ENCODE measurements around the gene CHRM1.
"Not testable (repeated sequence)": the region's sequence is repeated elsewhere in the genome, so short reads cannot be mapped to it uniquely, and the experiment has no call there.

The CHRM1 gene, protein sequence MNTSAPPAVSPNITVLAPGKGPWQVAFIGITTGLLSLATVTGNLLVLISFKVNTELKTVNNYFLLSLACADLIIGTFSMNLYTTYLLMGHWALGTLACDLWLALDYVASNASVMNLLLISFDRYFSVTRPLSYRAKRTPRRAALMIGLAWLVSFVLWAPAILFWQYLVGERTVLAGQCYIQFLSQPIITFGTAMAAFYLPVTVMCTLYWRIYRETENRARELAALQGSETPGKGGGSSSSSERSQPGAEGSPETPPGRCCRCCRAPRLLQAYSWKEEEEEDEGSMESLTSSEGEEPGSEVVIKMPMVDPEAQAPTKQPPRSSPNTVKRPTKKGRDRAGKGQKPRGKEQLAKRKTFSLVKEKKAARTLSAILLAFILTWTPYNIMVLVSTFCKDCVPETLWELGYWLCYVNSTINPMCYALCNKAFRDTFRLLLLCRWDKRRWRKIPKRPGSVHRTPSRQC

DNA sequence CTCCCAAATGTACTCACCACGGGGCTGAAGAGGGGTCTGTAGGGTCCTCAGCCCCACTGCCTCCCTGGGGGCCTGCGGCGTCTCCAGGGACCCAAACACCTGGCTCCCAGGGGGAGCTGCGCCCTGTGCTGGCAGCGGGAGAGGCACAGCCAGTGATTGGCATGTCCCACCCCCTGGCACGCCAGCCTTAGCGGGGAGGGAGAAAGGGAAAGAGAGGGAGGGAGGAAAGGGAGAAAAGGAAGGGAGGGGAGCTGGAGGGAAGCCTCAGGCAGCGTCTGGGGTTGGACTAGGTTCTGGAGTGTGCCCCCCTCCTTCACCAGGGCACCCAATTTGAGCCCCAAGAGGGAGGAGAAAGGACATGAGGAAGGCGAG lies at the start of gene CHRM1:
Gene CHRM1, minus strand, starts transcription at position 163 of the 372 bp plus-strand sequence. CDS start 10,263 bp downstream, outside the sequence.
- intact Hi-C loops (cut with DNase I) = no loop called here
- DNase-seq = peak; percentile 45 to 94 (median 82)

DNA sequence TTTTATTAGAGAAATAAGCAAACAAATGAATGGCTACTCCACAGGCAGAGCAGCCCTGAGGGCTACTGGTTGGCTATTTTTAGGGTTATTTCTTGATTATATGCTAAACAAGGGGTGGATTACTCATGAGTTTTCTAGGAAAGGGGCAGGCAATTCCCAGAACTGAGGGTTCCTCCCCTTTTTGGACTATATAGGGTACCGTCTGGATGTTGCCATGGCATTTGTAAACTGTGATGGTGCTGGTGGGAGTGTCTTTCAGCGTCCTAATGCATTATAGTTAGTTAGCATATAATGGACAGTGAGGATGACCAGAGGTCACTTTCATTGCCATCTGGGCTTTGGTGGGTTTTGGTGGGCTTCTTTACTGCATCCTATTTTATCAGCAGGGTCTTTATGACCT lies 44.4 kb upstream of the CHRM1 start:
- intact Hi-C loops (cut with DNase I) = no loop called here
- no peak for DNase-seq

DNA sequence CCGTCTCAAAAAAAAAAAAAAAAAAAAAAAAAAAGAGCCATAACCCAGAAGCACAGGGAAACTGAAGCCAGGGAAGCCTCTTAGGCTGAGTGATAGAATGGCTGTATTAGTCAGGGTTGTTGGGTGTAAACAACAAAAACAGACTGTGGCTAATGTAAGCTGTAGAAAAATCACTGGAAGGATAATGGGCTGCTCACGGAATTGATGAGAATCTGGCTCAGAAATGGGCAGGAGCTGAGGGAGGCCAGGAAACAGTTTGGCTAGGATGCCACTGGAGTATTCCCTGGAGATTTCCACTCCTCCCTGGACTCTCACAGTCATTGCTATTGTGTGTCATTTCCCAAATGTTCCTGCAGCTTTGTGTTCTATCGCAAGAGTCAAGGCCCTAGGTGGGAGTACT lies 41.2 kb upstream of the CHRM1 start:
- peak in 1 of 42 donors; percentile 9 for DNase-seq

DNA sequence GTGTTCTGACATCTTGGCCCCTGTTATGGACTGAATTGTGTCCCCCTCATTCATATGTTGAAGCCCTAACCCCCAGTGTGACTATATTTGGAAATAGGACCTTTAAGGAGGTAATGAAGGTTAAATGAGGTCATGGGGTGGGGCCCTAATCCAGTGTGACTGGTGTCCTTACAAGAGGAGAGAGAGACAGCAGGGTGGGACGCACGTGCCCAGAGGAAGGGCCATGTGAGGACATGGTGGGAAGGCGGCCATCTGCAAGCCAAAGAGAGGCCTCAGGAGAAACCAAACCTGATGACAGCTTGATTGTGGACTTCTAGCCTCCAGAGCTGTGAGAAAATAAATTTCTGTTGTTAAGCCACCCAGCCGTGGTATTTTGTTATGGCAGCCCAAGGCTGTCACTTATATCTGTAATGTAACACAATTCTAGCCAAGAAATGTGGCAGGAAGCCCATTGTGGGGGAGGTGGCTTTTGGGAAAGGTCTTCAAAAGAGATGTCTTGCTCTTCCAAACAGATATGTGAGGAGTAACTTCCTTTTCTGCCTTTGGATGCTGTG lies 39.9 kb upstream of the CHRM1 start:
- intact Hi-C loops (cut with DNase I) = no loop called here
- peak in 1 of 42 donors; percentile 3 for DNase-seq

More for the DNA sequence above, 41.2 kb upstream of the CHRM1 start:
- intact Hi-C loops (cut with DNase I) = no loop called here

DNA sequence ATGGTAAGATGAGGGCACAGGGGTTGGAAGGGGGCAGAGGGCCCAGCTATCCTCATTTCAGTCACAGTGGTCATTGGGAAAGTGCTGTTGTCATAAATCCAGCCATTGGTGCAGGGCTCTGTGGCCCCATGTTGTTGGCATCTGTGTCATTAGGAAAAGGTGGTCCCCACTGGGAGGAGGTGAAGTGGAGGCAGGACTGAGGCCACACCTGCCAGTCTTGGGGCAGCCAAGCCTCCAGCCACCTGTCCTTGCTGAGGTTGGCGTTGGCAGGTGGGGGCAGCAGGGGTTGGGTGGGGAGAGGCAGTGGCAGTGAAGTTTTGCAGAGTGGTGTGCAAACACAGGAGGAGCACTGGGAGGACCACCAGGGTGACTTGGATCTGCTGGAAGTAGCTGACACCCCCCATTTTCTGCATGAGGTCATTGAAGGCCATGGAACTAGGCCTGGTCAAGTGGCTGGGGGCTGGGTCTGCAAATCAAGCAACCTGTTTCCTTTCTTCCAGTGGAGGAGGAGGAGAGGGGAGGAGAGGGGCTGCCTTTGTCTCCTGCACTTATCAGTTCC lies 38.3 kb upstream of the CHRM1 start:
- DNase-seq = no peak
- intact Hi-C loops (cut with DNase I) = no loop called here

DNA sequence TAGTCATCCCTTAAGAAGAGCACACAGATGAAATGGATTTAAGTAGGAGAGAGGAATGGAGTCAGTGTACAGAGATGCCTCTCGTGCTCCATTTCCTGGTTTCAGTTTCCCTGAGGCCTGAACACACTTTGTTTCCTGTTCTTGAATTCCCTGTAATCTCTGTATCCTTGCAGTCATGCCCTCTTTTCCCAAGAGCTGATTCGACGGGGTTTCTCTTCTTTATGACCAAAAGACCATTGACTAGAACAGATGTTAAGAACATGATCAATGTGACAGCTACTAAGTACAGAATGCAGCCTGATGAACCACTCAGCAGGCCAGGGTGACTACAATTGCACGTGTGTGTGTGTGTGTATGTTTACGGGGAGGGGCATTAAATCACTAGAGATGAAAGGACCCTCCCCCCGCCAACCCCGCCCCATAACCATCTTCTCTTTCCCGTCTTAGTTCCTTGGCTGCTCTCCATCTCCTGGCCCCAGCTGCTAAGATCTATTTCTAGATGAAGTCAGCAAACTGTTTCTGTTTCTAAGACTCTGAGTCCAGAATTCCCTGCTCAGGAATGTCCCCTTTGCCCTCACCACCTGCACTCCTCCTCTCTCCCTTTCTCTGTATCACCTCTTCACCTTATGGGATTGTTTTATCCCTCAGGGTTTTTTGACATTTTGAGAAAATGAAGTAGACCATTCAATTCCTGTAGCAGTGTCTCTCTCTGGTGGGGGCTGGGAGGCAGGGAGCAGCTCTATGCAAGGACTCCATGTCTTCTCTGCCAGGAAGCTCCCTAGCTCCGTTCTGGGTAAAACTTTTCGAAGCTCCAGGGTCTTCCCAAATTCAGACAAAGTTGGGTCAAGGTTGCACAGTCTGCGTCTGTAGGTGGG lies 37.6 kb upstream of the CHRM1 start:
- intact Hi-C loops (cut with DNase I) = no loop called here
- no peak for DNase-seq

DNA sequence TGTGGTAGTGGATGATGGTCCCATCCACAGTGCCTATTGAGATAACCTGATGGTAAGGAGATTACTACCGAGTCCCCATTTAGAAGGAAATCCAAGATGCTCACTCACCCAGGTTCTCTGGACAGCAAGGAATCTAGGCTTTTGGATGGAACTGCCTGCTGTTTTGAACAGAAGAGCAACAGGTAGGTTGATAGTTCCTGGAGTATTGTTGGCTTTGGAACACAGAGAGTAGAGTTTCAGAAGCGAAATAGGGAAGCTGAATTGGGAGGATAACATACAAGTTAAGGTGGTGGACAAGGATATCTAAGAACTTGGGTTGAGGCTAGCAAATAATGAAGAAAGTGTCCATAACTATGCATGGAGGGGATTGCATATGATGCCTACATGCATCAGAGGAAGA lies 36.0 kb upstream of the CHRM1 start:
- no peak for DNase-seq
- intact Hi-C loops (cut with DNase I) = no loop called here

DNA sequence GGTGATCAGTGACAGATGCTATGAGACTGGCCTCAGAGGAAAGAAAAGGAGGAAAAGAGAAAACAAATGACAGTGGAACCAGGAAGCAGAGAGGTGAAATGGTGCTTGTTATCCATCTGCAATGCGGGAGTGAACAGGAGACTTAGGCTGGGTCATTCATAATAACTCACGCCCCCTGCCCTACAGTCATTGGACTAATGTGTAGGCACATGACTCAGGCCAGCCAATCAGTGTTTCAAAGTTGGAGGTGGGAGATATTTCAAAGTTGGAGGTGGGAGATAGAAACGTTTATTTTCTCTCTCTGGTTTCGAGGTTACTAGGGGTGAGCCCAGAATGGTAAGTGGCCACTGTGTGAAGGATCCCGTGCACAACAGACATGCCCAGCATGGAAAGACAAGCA lies 33.3 kb upstream of the CHRM1 start:
- peak in 1 of 42 donors; percentile 14 for DNase-seq
- intact Hi-C loops (cut with DNase I) = no loop called here

DNA sequence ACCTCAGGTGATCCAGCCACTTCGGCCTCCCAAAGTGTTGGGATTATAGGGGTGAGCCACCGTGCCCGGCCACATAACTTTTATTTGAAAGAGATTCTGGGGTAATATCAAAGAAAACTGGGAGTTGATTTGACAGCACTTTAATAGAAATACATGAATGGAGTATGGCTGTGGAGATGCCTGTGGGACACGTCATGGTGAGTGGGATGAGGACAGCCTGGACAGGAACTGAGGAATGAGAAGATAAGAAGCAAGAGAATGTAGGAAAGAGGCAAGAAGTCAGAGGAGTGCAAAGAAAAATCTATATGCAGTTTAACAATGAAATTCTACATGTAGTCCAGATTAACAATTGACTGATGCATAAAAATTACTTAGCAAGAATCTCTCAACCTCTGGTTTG lies 32.6 kb upstream of the CHRM1 start:
- DNase-seq = no peak
- intact Hi-C loops (cut with DNase I) = no loop called here

DNA sequence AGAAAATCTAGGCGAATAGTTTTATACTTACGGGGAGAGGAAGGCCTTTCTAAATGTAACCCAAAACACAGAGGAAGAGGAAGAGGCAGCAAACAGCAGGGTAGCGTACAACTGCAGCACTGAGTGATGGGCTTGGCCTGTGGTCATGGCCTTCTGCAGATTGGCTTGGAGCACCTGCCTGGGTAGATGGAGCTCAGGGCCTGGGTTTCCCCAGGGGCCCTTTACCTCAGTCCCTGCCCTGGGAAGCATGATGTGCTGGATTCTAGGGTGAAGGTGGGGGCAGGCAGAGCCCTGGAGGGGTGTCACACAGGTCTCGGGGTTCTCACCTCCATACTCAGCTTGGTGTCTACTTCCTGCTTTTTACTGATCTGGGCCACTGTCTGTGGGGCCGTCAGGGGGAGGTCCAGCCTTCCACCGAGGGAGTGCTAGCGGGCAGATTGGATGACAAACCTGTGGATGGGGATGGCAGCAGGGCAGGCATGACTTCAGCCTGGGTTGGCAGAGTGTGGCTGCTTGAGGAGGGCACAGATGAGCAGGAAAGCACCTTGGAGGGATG lies 27.7 kb upstream of the CHRM1 start:
- DNase-seq = no peak
- intact Hi-C loops (cut with DNase I) = no loop called here

DNA sequence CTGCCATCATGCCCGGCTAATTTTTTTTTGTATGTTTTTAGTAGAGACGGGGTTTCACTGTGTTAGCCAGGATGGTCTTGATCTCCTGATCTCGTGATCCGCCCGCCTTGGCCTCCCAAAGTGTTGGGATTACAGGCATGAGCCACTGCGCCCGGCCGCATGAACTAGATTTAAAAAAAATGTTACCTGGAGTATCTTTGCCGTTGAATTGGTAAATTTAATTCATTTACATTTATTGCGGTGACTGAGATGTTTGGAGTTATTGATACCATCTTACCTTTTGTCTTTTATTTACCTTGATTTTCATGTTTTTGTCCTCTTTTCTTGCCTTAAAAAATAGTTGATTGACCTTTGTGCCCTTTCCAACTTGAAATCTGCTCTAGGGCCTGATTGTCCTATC lies 24.4 kb upstream of the CHRM1 start:
- DNase-seq; intact Hi-C loops (cut with DNase I): not testable (repeated sequence)

DNA sequence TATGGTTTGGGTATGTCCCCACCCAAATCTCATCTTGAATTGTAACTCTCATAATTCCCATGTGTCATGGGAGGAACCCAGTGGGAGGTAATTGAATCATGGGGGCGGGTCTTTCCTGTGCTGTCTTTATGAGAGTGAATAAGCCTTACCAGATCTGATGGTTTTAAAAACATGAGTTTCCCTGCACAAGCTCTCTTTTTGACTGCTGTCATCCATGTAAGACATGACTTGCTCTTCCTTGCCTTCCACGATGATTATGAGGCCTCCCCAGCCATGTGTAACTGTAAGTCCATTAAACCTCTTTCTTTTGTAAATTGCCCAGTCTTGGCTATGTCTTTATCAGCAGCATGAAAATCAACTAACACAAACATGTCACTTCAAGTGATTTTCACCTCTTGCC lies 16.4 kb upstream of the CHRM1 start:
- DNase-seq; intact Hi-C loops (cut with DNase I): not testable (repeated sequence)

DNA sequence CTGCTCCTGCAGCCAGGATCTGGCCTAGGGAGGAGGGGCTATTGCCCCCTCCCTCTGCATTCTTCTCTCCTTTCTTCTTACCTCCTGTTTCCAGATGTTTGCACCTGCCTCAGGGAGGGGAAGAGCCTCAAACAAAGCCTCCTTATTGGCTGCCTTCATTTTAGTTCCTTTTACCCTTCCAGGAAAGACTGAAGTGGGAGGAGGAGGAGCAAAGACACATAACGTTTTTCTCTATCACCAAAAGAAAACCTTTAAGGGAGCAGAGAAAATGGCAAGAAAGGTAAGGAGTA lies 13.3 kb upstream of the CHRM1 start:
- intact Hi-C loops (cut with DNase I) = no loop called here
- no peak for DNase-seq

DNA sequence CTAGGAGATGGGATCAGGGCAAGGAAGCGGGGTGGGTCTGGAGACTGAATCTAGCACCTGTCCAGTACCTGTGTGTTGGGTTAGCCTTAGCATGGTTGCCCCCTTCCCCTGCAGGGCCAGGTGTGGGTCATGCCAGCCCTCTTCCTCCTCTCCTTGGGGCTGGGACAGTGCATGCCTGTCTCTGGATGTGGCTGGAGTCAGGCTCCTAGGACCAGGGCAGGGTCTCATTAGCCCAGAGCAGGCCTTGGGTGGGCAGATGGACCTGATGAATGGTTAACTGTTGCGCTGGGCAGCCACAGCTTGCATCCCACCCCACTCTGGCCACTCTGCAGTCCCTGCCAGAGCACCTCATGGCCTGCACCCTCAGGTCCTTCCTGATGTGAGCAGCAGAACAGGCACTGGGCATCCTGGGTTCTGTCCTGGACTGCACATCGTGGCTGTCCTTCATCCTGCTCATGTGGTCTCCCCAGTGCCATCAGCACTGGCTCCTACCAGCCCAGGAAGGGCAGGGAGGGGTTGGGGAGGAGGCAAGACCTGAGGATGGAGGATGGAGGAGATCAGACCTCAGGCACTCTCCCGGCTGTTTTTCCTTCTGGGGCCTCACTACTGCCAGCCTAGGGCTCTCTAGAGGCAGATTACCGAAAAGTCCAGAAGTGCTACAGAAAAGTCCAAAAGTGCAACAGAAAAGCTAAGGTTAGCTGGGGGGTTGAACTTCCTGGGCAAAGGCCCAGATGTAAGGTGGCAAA lies 12.8 kb upstream of the CHRM1 start:
- DNase-seq = no peak
- intact Hi-C loops (cut with DNase I) = no loop called here

DNA sequence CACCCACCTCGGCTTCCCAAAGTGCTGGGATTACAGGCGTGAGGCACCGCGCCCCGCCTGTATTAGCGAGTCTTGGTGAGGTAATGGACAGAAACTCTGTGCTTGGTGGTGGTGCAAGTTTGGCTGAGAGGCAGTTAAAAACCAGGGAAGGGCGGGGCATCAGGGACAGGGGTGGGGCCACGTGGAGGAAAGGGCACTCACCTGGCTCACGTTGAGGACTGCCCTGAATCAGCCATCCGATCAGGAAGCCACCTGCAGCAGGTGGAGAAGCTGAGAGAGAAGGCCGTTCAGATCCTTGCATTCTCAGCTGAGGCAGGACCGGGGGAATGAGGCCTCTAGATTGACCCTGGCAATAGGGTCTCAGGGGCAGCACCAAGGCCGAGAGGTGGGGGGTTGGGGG lies 12.1 kb upstream of the CHRM1 start:
- peak in 1 of 42 donors; percentile 2 for DNase-seq
- intact Hi-C loops (cut with DNase I) = no loop called here

DNA sequence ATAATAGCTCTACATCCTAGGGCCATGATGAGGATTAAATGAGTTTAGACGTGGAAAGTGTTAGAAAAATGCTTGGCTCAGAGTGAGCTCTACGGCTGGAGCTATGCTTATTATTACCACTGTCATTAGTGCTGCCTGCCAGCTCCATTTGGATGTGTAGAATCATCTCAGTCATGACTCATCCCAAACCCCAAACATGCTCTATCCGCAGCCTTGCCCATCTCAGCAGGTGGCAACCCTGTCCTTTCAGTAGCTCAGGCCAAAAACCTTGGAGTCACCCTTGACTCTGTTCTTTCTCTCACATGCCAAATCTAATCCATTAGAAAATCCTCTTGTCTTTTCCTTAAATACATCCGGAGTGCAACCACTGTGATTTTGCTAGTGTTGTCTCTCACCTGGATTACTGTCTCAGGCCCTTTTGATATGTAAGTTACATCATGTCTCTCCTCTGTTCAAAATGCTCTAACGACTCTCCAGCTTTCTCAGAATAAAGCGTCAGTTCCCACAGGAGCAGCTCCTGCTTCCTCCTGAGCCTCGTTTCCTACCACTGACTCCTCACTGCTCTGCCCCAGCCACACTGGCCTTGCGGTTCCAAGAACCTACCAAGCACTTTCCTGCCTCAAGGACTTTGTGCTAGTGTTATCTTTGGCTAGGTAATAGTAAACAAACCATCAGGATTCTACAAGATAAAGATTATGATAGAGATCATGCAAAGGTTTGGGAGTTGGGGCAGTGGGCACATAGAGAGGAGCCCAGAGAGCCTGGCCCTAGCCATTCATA lies 10.5 kb upstream of the CHRM1 start:
- intact Hi-C loops (cut with DNase I) = no loop called here
- DNase-seq = peak in 3 of 42 donors; percentile 39 to 71 (median 42)

DNA sequence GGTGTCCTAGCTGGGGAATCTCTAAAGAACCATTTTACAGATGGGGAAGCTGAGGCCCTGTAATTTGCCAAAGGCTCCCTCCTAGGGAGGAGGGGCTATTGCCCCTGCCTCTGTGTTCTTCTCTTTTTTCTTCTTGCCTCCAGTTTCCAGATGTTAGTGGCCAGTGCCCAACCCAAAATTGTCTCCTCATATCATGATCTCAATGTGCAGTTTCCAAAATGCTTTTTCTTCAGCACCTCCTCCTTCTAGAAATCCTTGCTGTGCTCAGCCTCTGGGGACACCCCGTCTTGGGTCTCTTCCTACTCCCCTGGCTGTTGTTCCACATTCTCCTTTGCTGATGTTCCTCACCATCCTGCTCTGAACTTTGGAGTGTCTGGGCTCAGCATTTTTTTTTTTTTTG lies 9.5 kb upstream of the CHRM1 start:
- intact Hi-C loops (cut with DNase I) = no loop called here
- DNase-seq = no peak

DNA sequence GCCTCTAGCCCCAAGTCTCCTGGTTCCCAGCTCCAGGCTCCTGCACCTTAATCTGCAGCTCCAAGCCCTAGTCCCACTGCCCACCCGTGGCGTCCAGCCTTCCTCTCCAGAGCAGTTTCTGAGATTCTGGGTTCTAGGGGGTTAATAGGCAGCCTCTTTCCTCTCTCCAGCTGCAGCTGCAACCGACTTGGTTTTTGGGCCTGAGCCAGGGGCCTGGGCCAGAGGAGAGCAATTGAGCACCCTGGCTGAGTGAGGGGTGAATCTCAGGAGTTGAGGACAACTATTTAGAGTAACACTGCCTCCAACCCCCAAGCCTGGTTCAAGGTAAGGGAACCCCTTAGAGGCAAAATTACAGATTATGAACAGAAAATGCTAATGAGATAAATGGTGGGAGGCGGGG lies 9.0 kb upstream of the CHRM1 start:
- intact Hi-C loops (cut with DNase I) = no loop called here
- DNase-seq = peak in 4 of 42 donors; percentile 33 to 51 (median 42)
